A673 (cell line): ENCODE data around the gene SSR4.

Experiments used
- EZH2 ChIP-seq: fragments of 200-600 bp; sonication (generic); IDR thresholded peaks from 2 replicates; pipeline ENCODE4 v1.6.1; 2017; ENCODE audit warnings: borderline replicate concordance, low read depth, mild to moderate bottlenecking, mixed read lengths, antibody characterized with exemption, low read length; ENCODE audit not compliant: poor library complexity, severe bottlenecking
- TF ChIP-seq, protein P1 (sequence below): fragments of 300-800, 200-600 bp; sonication (generic); conservative IDR thresholded peaks from 2 replicates; pipeline ENCODE4 v1.5.1; 2017; ENCODE audit warnings: low read depth, mild to moderate bottlenecking, antibody characterized with exemption, low read length, moderate library complexity, mixed read lengths

DNA sequence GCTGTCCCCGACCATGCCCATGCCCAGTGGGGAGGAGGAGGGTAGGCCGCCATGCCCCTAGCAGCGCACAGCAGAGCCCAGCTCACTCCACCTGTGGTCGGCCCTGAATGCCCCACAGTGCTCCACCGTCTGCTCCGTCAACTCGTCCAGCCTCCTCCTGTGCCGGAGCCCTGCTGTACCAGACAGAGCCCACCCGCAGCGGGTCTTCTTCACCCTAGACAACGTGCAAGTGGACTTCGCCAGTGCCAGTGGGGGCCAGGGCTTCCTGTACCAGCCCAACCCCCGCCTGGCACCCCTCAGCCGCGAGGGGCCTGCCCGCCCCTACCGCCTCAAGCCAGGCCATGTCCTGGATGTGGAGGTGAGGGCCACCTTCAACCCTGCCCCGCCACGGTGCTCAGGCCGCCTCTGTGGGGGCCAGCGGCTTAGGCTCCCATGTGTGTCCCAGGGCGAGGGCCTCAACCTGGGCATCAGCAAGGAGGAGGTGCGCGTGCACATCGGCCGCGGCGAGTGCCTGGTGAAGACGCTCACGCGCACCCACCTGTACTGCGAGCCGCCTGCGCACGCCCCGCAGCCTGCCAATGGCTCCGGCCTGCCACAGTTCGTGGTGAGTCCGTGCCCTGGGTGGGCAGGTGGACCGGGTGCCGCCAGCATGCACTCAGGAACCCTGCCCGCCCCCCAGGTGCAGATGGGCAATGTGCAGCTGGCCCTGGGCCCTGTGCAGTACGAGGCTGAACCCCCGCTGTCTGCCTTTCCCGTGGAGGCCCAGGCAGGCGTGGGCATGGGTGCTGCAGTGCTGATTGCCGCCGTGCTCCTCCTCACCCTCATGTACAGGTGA lies 20.5 kb upstream of the SSR4 start:
- TF ChIP-seq, protein P1, sequence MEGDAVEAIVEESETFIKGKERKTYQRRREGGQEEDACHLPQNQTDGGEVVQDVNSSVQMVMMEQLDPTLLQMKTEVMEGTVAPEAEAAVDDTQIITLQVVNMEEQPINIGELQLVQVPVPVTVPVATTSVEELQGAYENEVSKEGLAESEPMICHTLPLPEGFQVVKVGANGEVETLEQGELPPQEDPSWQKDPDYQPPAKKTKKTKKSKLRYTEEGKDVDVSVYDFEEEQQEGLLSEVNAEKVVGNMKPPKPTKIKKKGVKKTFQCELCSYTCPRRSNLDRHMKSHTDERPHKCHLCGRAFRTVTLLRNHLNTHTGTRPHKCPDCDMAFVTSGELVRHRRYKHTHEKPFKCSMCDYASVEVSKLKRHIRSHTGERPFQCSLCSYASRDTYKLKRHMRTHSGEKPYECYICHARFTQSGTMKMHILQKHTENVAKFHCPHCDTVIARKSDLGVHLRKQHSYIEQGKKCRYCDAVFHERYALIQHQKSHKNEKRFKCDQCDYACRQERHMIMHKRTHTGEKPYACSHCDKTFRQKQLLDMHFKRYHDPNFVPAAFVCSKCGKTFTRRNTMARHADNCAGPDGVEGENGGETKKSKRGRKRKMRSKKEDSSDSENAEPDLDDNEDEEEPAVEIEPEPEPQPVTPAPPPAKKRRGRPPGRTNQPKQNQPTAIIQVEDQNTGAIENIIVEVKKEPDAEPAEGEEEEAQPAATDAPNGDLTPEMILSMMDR, result no peak
- TF ChIP-seq EZH2, result no peak
